Activated naive CD8-positive, alpha-beta T cell (primary cell): ENCODE results near the gene PLEKHA6.

Source experiments
- H3K27ac Mint-ChIP-seq: one replicate; pipeline ENCODE4 v1.8.0; 2021; ENCODE audit warnings: mixed read lengths
- H3K27me3 Mint-ChIP-seq: one replicate; pipeline ENCODE4 v1.8.0; 2021; ENCODE audit warnings: mixed read lengths
- H3K36me3 Mint-ChIP-seq: one replicate; pipeline ENCODE4 v1.8.0; 2021; ENCODE audit warnings: mixed read lengths
- H3K4me1 Mint-ChIP-seq: one replicate; pipeline ENCODE4 v1.8.0; 2021; ENCODE audit warnings: low read depth, mixed read lengths
- H3K4me3 Mint-ChIP-seq: one replicate; pipeline ENCODE4 v1.8.0; 2021; ENCODE audit warnings: mild to moderate bottlenecking, mixed read lengths
- H3K9me3 Mint-ChIP-seq: one replicate; pipeline ENCODE4 v1.8.0; 2021; ENCODE audit warnings: low read depth, mixed read lengths

PLEKHA6 gene

DNA sequence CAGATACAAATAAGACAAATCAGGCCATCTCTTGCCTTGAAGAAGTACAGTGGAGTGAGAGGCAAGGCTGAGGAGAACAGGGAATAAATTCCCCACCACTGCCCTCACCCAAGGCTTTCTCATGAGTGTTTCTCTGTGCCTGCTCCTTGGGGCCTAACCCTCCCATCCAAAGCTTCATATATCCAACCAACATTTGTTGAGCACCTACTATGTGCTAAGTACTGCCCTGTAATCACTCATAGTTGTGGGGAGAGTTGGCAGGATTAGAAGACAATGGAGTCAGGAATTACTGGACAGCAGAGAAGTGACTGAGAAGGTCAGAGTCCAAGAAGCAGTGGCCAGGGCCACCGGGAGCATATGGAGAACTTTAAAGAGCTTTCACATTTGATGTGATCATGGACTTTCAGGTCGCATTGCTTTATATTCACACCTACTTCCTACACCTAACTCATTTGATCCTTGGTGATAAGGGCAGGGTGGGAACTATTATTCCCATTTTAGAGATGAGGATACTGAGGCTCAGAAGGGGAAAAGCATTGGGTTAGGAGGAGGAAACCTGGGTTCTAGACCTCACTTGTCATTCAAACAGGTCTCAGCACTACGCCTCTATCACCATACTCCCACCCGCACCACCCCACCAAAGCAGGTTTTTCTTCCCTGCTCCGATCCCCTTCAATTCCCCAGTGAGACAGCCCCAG lies 6.4 kb downstream of the PLEKHA6 start:
- Mint-ChIP-seq H3K9me3 (no peaks in the 10 kb centered on the region), H3K27me3 (no peaks in the 10 kb centered on the region), H3K4me1 (peaks cover 3% of the 10 kb centered on the region), H3K36me3 (no peaks in the 10 kb centered on the region), H3K4me3 (no peak overlapping the region), H3K27ac (no peak overlapping the region)

DNA sequence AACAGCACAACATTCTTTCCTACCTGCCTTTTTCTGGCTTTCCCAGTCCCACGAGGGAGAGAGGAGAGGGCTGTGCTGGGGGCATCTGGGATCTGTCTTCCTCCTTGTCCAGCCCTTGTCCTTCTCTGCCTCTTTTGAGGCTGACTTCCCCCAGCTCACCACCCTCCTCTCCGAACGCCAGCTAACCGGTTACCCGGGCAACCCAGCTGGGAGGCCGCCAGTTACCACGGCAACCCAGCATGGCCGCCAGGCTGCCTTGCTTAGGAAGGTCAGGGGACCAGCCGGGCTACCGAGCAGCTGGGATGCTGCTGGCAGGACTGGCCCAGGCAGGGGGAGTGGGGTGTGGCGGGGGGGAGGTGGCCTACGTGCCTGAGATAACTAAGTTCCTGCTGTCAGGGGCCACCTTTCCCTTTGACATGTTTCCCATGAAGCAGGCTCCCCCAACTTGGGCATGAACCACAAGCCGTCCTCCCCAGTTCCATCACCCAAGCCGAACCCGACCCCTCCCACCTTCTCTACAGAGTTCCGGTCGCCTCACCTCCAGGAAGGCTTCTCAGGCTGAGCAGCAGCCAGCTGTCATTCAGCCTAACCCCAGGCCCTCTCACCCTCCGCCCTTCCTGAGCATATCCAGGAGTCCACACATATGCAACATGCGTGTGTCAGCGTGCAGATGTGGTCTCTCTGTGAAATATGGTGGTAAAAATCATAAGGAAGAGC lies 8.7 kb downstream of the PLEKHA6 start:
- Mint-ChIP-seq H3K27me3 (no peaks in the 10 kb centered on the region), H3K27ac (no peak overlapping the region), H3K36me3 (no peaks in the 10 kb centered on the region), H3K4me3 (no peak overlapping the region), H3K4me1 (peaks cover 3% of the 10 kb centered on the region), H3K9me3 (no peaks in the 10 kb centered on the region)

GRCh38 chr1:204350312-204350711 lies 9.4 kb downstream of the PLEKHA6 start:
- Mint-ChIP-seq H3K36me3 (no peaks in the 10 kb centered on the region), H3K4me1 (peaks cover 3% of the 10 kb centered on the region), H3K4me3 (no peak overlapping the region), H3K27me3 (no peaks in the 10 kb centered on the region), H3K9me3 (no peaks in the 10 kb centered on the region), H3K27ac (no peak overlapping the region)

DNA sequence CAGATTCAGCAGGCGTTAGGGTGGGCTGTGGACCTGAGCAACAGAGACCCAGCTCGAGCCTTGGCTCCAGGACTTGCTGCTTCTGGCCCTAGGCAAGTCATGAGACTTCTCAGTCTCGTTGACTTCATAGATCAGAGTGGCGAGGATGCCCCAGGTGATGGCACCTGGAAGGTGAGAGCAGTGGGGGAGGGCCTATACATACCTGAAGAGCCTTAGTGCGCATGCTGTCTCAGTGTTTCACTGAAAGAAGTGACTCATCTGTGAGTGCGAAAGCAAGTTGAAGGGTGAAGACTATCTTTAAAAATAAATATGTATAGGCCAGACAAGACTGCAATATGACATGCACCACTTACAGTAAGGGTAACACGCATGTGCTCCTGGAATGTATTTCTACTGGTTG lies 10.1 kb downstream of the PLEKHA6 start:
- no peak overlapping the region for H3K4me3 Mint-ChIP-seq
- no peaks in the 10 kb centered on the region for H3K27me3 Mint-ChIP-seq
- no peaks in the 10 kb centered on the region for H3K9me3 Mint-ChIP-seq
- no peaks in the 10 kb centered on the region for H3K36me3 Mint-ChIP-seq
- H3K27ac Mint-ChIP-seq: no peak overlapping the region
- H3K4me1 Mint-ChIP-seq: peaks cover 3% of the 10 kb centered on the region

DNA sequence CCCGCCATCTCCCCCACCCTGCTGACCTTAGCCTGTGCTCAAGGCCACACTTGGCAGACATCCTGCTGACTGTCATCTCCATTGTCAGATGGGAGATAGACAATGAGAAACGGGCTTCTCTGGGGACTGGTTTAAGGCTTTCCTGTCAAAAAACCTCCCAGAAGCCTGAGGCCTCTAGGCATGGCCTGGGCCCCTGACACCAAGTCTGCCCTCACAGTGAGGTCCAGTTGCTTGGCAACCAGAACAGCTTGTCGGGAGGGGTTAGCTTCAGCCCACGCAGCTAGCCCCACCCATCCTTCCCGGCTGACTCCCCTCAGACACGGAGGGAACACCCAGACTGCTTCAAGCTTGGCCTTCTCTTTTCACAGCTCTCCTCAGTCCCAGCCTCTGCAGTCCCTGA lies 11.0 kb downstream of the PLEKHA6 start:
- H3K4me3 Mint-ChIP-seq: no peak overlapping the region
- no peaks in the 10 kb centered on the region for H3K27me3 Mint-ChIP-seq
- no peaks in the 10 kb centered on the region for H3K36me3 Mint-ChIP-seq
- H3K27ac Mint-ChIP-seq: no peak overlapping the region
- no peaks in the 10 kb centered on the region for H3K9me3 Mint-ChIP-seq
- peaks cover 3% of the 10 kb centered on the region for H3K4me1 Mint-ChIP-seq

DNA sequence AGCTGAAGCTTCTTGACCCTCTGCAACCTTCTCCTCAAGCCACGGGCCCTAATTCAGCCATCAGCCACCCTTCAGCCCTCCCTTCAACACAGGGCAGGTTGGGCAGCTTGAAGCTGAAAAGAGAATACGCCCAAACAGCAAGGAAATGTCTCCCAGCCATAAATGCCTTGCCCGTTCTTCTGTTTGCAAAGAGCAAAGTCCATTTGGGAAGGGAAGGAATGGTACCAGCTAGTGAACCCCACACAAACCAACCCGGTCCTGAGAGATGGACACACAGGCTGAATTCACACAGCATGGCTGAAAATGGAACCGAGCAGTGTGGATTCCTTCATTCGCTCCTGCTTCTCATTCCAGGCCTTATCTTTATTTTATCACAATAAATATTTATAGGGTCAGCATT lies 11.5 kb downstream of the PLEKHA6 start:
- H3K27ac Mint-ChIP-seq: no peak overlapping the region
- no peaks in the 10 kb centered on the region for H3K27me3 Mint-ChIP-seq
- H3K4me3 Mint-ChIP-seq: no peak overlapping the region
- peaks cover 3% of the 10 kb centered on the region for H3K4me1 Mint-ChIP-seq
- no peaks in the 10 kb centered on the region for H3K36me3 Mint-ChIP-seq
- H3K9me3 Mint-ChIP-seq: no peaks in the 10 kb centered on the region

DNA sequence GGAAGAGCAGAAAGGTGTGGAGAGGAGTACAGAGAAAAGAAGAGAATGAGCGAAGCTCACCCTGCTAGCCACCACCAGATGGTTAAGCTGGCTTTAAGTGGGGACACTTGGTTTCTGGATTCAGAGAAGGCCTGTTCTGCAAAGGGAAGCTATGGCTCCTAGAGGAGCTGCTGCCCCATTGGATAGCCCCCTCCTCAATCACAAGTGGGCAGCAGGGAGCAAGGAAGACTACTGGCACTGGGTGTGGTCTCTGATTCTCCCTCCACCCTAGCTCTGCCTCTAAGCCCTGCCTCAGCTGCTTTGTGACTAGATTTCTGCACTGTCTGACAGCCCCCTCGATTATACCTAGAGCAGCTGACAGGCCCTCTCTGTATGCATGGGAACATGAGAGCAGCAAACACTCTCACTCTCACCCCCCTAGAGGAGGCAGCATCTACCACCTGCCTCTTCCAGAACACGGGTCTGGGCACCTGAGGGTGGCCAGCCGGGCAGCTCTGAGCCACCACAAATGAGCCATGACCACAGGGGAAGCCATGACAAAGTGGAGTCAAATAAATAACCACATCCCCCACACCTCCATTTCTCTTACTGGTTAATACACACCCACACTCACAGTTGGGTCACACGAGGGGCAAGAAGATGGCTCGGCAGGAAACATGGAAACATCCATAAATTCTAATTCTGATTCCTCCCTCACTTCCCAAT lies 13.6 kb downstream of the PLEKHA6 start:
- no peaks in the 10 kb centered on the region for H3K36me3 Mint-ChIP-seq
- no peaks in the 10 kb centered on the region for H3K4me1 Mint-ChIP-seq
- no peaks in the 10 kb centered on the region for H3K27me3 Mint-ChIP-seq

GRCh38 chr1:204345438-204345841 lies 14.3 kb downstream of the PLEKHA6 start:
- Mint-ChIP-seq H3K9me3 (no peaks in the 10 kb centered on the region), H3K27ac (no peak overlapping the region), H3K27me3 (no peaks in the 10 kb centered on the region), H3K4me1 (no peaks in the 10 kb centered on the region), H3K36me3 (no peaks in the 10 kb centered on the region), H3K4me3 (no peak overlapping the region)

More for the DNA sequence above, 13.6 kb downstream of the PLEKHA6 start:
- Mint-ChIP-seq H3K4me3 (no peak overlapping the region), H3K27ac (no peak overlapping the region), H3K9me3 (no peaks in the 10 kb centered on the region)

DNA sequence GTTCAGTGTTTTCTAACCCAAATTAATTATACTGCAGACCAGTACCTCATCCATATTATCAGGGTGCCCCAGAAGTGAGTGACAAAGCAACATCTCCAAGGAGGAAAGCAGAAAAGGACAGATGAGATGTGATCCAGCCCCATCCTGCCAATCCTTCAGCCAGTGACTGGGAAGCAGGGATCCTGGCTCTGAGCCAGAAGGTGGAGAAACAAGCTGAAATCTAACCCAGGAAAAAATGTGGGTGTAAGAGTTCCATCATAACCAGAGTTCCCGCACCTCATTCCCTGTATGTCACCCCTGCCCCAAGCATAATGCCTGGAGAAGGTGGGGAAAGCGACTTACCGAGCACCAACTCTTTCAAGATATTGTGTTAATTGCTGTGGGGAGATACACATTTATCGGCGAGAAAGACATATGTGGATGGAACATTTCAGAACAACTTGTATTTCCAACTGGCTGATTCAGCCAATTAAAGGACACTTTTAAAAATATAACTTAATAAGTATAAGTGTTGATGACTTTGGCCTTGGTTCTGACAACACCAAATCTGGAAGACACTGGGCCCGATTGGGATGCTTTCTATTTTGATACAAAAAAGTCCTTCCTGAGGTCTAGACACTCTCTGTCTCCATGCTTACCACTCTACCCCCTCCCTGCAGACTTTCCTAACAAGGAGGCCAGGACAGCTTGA lies 14.9 kb downstream of the PLEKHA6 start:
- Mint-ChIP-seq H3K4me3 (no peak overlapping the region), H3K27ac (no peak overlapping the region), H3K36me3 (no peaks in the 10 kb centered on the region)

GRCh38 chr1:204343802-204344201 lies 15.9 kb downstream of the PLEKHA6 start:
- Mint-ChIP-seq H3K4me1 (no peaks in the 10 kb centered on the region), H3K36me3 (no peaks in the 10 kb centered on the region), H3K27me3 (no peaks in the 10 kb centered on the region), H3K27ac (no peak overlapping the region), H3K9me3 (no peaks in the 10 kb centered on the region), H3K4me3 (no peak overlapping the region)

More for the DNA sequence above, 14.9 kb downstream of the PLEKHA6 start:
- H3K9me3 Mint-ChIP-seq: no peaks in the 10 kb centered on the region
- no peaks in the 10 kb centered on the region for H3K27me3 Mint-ChIP-seq
- H3K4me1 Mint-ChIP-seq: no peaks in the 10 kb centered on the region

DNA sequence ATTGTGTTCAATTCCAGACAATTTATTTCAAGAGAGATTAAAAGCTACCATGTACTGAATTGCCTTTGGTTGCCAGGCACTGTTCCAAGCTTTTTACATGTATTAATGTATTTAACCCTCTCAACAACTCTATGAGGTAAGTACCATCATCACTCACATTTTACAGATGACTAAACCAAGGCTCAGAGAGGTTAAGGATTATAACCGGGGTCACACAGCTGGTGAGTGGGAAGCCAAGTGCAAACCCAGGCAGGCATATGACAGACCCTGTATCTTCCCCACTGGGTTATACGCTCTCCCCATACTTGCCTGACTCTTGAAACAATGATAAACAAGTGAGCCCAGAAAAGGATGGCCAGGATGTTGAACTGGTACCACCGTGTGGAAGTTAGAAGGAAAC lies 16.5 kb downstream of the PLEKHA6 start:
- H3K36me3 Mint-ChIP-seq: no peaks in the 10 kb centered on the region
- no peak overlapping the region for H3K27ac Mint-ChIP-seq
- H3K4me1 Mint-ChIP-seq: no peaks in the 10 kb centered on the region
- H3K4me3 Mint-ChIP-seq: no peak overlapping the region
- H3K27me3 Mint-ChIP-seq: peaks cover 2% of the 10 kb centered on the region
- no peaks in the 10 kb centered on the region for H3K9me3 Mint-ChIP-seq

GRCh38 chr1:204342310-204342709 lies 17.4 kb downstream of the PLEKHA6 start:
- Mint-ChIP-seq H3K4me1 (no peaks in the 10 kb centered on the region), H3K4me3 (no peak overlapping the region), H3K36me3 (no peaks in the 10 kb centered on the region), H3K27me3 (peaks cover 2% of the 10 kb centered on the region), H3K27ac (no peak overlapping the region), H3K9me3 (no peaks in the 10 kb centered on the region)

GRCh38 chr1:204341380-204341779 lies 18.3 kb downstream of the PLEKHA6 start:
- H3K9me3 Mint-ChIP-seq: no peaks in the 10 kb centered on the region
- H3K4me1 Mint-ChIP-seq: no peaks in the 10 kb centered on the region
- no peak overlapping the region for H3K4me3 Mint-ChIP-seq
- H3K27me3 Mint-ChIP-seq: peaks cover 2% of the 10 kb centered on the region
- no peaks in the 10 kb centered on the region for H3K36me3 Mint-ChIP-seq
- no peak overlapping the region for H3K27ac Mint-ChIP-seq

GRCh38 chr1:204340081-204340889 lies 19.4 kb downstream of the PLEKHA6 start:
- Mint-ChIP-seq H3K4me3 (no peak overlapping the region), H3K9me3 (no peaks in the 10 kb centered on the region), H3K36me3 (no peaks in the 10 kb centered on the region), H3K27ac (no peak overlapping the region), H3K4me1 (no peaks in the 10 kb centered on the region), H3K27me3 (peaks cover 2% of the 10 kb centered on the region)
